Endodermal cell (in vitro differentiated cells): ENCODE results near the gene NPIPB2. TPM values are rescaled to one million over a fixed set of nuclear protein-coding genes. Genes with fewer than 3 reads are reported as not detected.
A peak's percentile ranks its signal among the peaks of the same experiment; 100 is the strongest.

Source experiments
- DNase-seq: peaks from one replicate; pipeline ENCODE4 v3.0.0-alpha.2; 2017
- H3K27ac ChIP-seq: 2 replicates; pipeline ENCODE4 v1.5.1; 2013; ENCODE audit warnings: mild to moderate bottlenecking, low read depth, low read length, moderate library complexity
- H3K27me3 ChIP-seq: 2 replicates; pipeline ENCODE4 v1.6.1; 2013; ENCODE audit warnings: mild to moderate bottlenecking, low read length, moderate library complexity; ENCODE audit not compliant: insufficient read depth, control insufficient read depth, poor library complexity, severe bottlenecking
- H3K36me3 ChIP-seq: 2 replicates; pipeline ENCODE4 v1.7.0; 2013; ENCODE audit warnings: mild to moderate bottlenecking, low read length, moderate library complexity; ENCODE audit not compliant: control insufficient read depth, insufficient read depth
- H3K4me1 ChIP-seq: one replicate; pipeline ENCODE4 v1.7.0; 2013; ENCODE audit warnings: low read length; ENCODE audit not compliant: control insufficient read depth, insufficient read depth
- H3K4me3 ChIP-seq: 2 replicates; pipeline ENCODE4 v1.5.1; 2013; ENCODE audit warnings: mild to moderate bottlenecking, low read length, moderate library complexity
- H3K9ac ChIP-seq: 2 replicates; pipeline ENCODE4 v1.6.1; 2013; ENCODE audit warnings: mild to moderate bottlenecking, low read length, moderate library complexity; ENCODE audit not compliant: poor library complexity, severe bottlenecking; ENCODE audit errors: extremely low read depth
- H3K9me3 ChIP-seq: 2 replicates; pipeline ENCODE4 v1.6.1; 2013; ENCODE audit warnings: mild to moderate bottlenecking, low read length, moderate library complexity; ENCODE audit not compliant: control insufficient read depth
- H3K27ac Mint-ChIP-seq: 2 replicates; pipeline ENCODE4 v1.8.0; 2020; ENCODE audit warnings: mixed read lengths
- H3K27me3 Mint-ChIP-seq: 2 replicates; pipeline ENCODE4 v1.8.0; 2021; ENCODE audit warnings: mild to moderate bottlenecking, mixed read lengths; ENCODE audit not compliant: insufficient read depth
- H3K36me3 Mint-ChIP-seq: 2 replicates; pipeline ENCODE4 v1.8.0; 2020; ENCODE audit warnings: low read depth, mixed read lengths
- H3K4me1 Mint-ChIP-seq: 2 replicates; pipeline ENCODE4 v1.8.0; 2020; ENCODE audit warnings: mixed read lengths
- H3K4me3 Mint-ChIP-seq: 2 replicates; pipeline ENCODE4 v1.8.0; 2020; ENCODE audit warnings: mild to moderate bottlenecking, moderate library complexity, mixed read lengths
- H3K9me3 Mint-ChIP-seq: 2 replicates; pipeline ENCODE4 v1.8.0; 2020; ENCODE audit warnings: mild to moderate bottlenecking, mixed read lengths
- CTCF ChIP-seq: fragments of 200-600 bp; sonication (generic); conservative IDR thresholded peaks from 2 replicates; pipeline ENCODE4 v1.5.0; 2021; ENCODE audit warnings: antibody characterized with exemption, mild to moderate bottlenecking
- WGBS, 2 experiments: methylation state at CpG; one replicate each; pipeline versions ENCODE4 v1.1.5 to v1.1.7; 2013; ENCODE audit warnings: missing lambda C conversion rate in 2 of 2, mixed read lengths in 1 of 2; ENCODE audit not compliant: insufficient coverage in 1 of 2, insufficient read length in 1 of 2; 5-methylcytosine and 5-hydroxymethylcytosine counted together
- total RNA-seq, 2 donors: library from RNA; stranded (reverse); fragmentation: NEBNext Ultra II Directional in 1 of 2; extraction: Animal tissue kit (Norgen Biotek cat#: 25700) in 1 of 2; gene quantifications; 2 replicates in 1 of 2; 3 replicates in 1 of 2; pipeline ENCODE4 v1.2.1, GENCODE V29; 2021

NPIPB2 gene
- total RNA-seq, 2 donors from 2014 or later = 10.2 to 15.0 TPM

GRCh38 chr16:11913425-11914079, 28.3 kb downstream of the NPIPB2 start:
- Mint-ChIP-seq H3K4me3 (peak overlapping the region; percentile 91), H3K4me1 (peaks cover 37% of the 10 kb centered on the region), H3K9me3 (no peaks in the 10 kb centered on the region), H3K36me3 (peaks cover 7% of the 10 kb centered on the region), H3K27ac (peak overlapping the region; percentile 42), H3K27me3 (no peaks in the 10 kb centered on the region)
- Histone ChIP-seq H3K36me3 (peaks cover 6% of the 10 kb centered on the region), H3K27ac (no peak overlapping the region), H3K4me1 (no peaks in the 10 kb centered on the region), H3K27me3 (no peaks in the 10 kb centered on the region), H3K9me3 (no peaks in the 10 kb centered on the region), H3K9ac (peak overlapping the region; percentile 11), H3K4me3 (peak overlapping the region; percentile 88)
- TF ChIP-seq CTCF = no peak
- no peak for DNase-seq
- WGBS, 2 experiments = 79 to 82% methylated on average over 12 of the region's 12 CpGs

GRCh38 chr16:11909653-11910545, 31.9 kb downstream of the NPIPB2 start:
- TF ChIP-seq CTCF = no peak
- Mint-ChIP-seq H3K27me3 (no peaks in the 10 kb centered on the region), H3K9me3 (no peaks in the 10 kb centered on the region), H3K27ac (peak overlapping the region; percentile 23), H3K4me3 (no peak overlapping the region), H3K4me1 (peaks cover 28% of the 10 kb centered on the region), H3K36me3 (peaks cover 14% of the 10 kb centered on the region)
- H3K9ac ChIP-seq = no peak overlapping the region
- no peaks in the 10 kb centered on the region for H3K9me3 ChIP-seq
- no peaks in the 10 kb centered on the region for H3K27me3 ChIP-seq
- peaks cover 17% of the 10 kb centered on the region for H3K36me3 ChIP-seq
- H3K4me1 ChIP-seq = no peaks in the 10 kb centered on the region
- no peak overlapping the region for H3K4me3 ChIP-seq
- WGBS, 2 experiments = 94 to 95% methylated on average over 12 to 17 of the region's 18 CpGs
- no peak for DNase-seq
- no peak overlapping the region for H3K27ac ChIP-seq

- Histone ChIP-seq H3K4me3 (no peak overlapping the region), H3K27ac (no peak overlapping the region), H3K9ac (no peak overlapping the region), H3K36me3 (peaks cover 21% of the 10 kb centered on the region), H3K27me3 (no peaks in the 10 kb centered on the region), H3K4me1 (no peaks in the 10 kb centered on the region), H3K9me3 (no peaks in the 10 kb centered on the region)
- Mint-ChIP-seq H3K27me3 (no peaks in the 10 kb centered on the region), H3K4me3 (no peak overlapping the region), H3K27ac (no peak overlapping the region), H3K36me3 (peaks cover 20% of the 10 kb centered on the region), H3K4me1 (peaks cover 9% of the 10 kb centered on the region), H3K9me3 (no peaks in the 10 kb centered on the region)
- 90 to 96% methylated on average over 6 to 8 of the region's 8 CpGs for WGBS, 2 experiments
- no peak for DNase-seq
- TF ChIP-seq CTCF = no peak
Observed at GRCh38 chr16:11907160-11907970, 34.5 kb downstream of the NPIPB2 start.
